HG03159 (cell line): ENCODE data around the gene ZFAND4.
"Not testable (repeated sequence)": the region's sequence is repeated elsewhere in the genome, so short reads cannot be mapped to it uniquely, and the experiment has no call there.

ENCODE experiments used
- ATAC-seq: cut with Tn5 transposase; IDR thresholded peaks from one replicate; pipeline ENCODE4 v1.9.1; 2021; ENCODE audit warnings: mild to moderate bottlenecking, moderate library complexity; ENCODE audit not compliant: unreplicated experiment

Gene ZFAND4

GRCh38 chr10:45644527-45644926 lies 28.0 kb downstream of the ZFAND4 start:
- ATAC-seq: no peak

GRCh38 chr10:45640941-45641340 lies 31.6 kb downstream of the ZFAND4 start:
- no peak for ATAC-seq

GRCh38 chr10:45640049-45640448 lies 32.5 kb downstream of the ZFAND4 start:
- ATAC-seq: no peak

- ATAC-seq: no peak
Measured at GRCh38 chr10:45627412-45628048, 45.0 kb downstream of the ZFAND4 start.

- no peak for ATAC-seq
Measured at GRCh38 chr10:45625879-45626278, 46.7 kb downstream of the ZFAND4 start.

GRCh38 chr10:45624724-45625123 lies 47.8 kb downstream of the ZFAND4 start:
- ATAC-seq: no peak

- ATAC-seq: no peak
Measured at GRCh38 chr10:45614869-45615268, 57.7 kb downstream of the ZFAND4 start.

- no peak for ATAC-seq
Measured at GRCh38 chr10:45612741-45613140, 59.8 kb downstream of the ZFAND4 start.

- ATAC-seq: no peak
Measured at GRCh38 chr10:45608052-45608451, 64.5 kb downstream of the ZFAND4 start.

- no peak for ATAC-seq
Measured at GRCh38 chr10:45607276-45607675, 65.3 kb downstream of the ZFAND4 start.

GRCh38 chr10:45602836-45603235 lies 69.7 kb downstream of the ZFAND4 start:
- no peak for ATAC-seq

GRCh38 chr10:45602082-45602730 lies 70.4 kb downstream of the ZFAND4 start:
- ATAC-seq: no peak

- ATAC-seq: not testable (repeated sequence)
Measured at GRCh38 chr10:45601254-45601930, 71.2 kb downstream of the ZFAND4 start.

- not testable (repeated sequence) for ATAC-seq
Measured at GRCh38 chr10:45600337-45601253, 72.0 kb downstream of the ZFAND4 start.

- ATAC-seq: no peak
Measured at GRCh38 chr10:45599646-45600045, 72.9 kb downstream of the ZFAND4 start.

GRCh38 chr10:45599021-45599603 lies 73.5 kb downstream of the ZFAND4 start:
- ATAC-seq: no peak

- ATAC-seq: no peak
Measured at GRCh38 chr10:45596526-45596925, 76.0 kb downstream of the ZFAND4 start.

GRCh38 chr10:45594276-45595157 lies 78.1 kb downstream of the ZFAND4 start:
- ATAC-seq: peak; percentile 95

GRCh38 chr10:45593938-45594275 lies 78.7 kb downstream of the ZFAND4 start:
- ATAC-seq: no peak

- no peak for ATAC-seq
Measured at GRCh38 chr10:45592926-45593325, 79.6 kb downstream of the ZFAND4 start.
